Cardiac fibroblast (primary cell): ENCODE data around the gene VEZT.

ENCODE experiments used
- DNase-seq, 2 donors: peaks; one replicate each; pipeline versions ENCODE4 v3.0.0 to v3.0.0-alpha.2; 2010; ENCODE audit warnings: low read depth in 2 of 2
- H3K4me3 ChIP-seq, 2 donors: replicated peaks in 1 of 2; 1 replicate in 1 of 2; 2 replicates in 1 of 2; pipeline ENCODE4 v1.5.1; 2011; ENCODE audit warnings: low read depth in 2 of 2, low read length in 2 of 2, mild to moderate bottlenecking in 2 of 2, moderate library complexity in 1 of 2
- TF ChIP-seq, protein P1 (sequence below): IDR thresholded peaks from one replicate; pipeline ENCODE4 v1.5.1; 2011; ENCODE audit warnings: low read depth, mild to moderate bottlenecking, low read length, inconsistent platforms

The VEZT gene

DNA sequence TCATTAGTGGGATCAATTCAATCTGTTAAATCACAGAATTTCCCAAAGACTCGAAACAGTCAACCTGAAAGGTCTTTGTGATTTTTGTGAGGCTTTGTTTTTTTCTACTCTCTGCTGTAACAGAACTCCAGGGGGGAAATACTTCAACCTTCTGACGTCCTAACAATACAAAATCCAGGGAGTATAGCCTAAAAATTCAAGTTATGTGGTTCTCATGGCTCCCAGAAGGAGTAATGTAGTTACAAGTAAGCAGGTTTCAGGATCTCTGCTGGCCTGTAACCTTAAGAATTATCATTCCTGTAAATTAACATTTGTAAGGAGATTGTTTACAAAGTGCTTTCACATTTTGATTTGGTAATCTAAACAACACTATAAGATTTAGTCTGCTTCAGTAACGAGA, 39.9 kb downstream of the VEZT start:
- DNase-seq: no peak
- no peak overlapping the region for H3K4me3 ChIP-seq
- TF ChIP-seq, protein P1, sequence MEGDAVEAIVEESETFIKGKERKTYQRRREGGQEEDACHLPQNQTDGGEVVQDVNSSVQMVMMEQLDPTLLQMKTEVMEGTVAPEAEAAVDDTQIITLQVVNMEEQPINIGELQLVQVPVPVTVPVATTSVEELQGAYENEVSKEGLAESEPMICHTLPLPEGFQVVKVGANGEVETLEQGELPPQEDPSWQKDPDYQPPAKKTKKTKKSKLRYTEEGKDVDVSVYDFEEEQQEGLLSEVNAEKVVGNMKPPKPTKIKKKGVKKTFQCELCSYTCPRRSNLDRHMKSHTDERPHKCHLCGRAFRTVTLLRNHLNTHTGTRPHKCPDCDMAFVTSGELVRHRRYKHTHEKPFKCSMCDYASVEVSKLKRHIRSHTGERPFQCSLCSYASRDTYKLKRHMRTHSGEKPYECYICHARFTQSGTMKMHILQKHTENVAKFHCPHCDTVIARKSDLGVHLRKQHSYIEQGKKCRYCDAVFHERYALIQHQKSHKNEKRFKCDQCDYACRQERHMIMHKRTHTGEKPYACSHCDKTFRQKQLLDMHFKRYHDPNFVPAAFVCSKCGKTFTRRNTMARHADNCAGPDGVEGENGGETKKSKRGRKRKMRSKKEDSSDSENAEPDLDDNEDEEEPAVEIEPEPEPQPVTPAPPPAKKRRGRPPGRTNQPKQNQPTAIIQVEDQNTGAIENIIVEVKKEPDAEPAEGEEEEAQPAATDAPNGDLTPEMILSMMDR: no peak

GRCh38 chr12:95258151-95258550, 40.5 kb downstream of the VEZT start:
- TF ChIP-seq, protein P1: no peak
- DNase-seq: no peak
- no peak overlapping the region for H3K4me3 ChIP-seq

GRCh38 chr12:95258803-95259202, 41.2 kb downstream of the VEZT start:
- no peak for DNase-seq
- no peak overlapping the region for H3K4me3 ChIP-seq
- TF ChIP-seq, protein P1: no peak

- TF ChIP-seq, protein P1: no peak
- DNase-seq: no peak
- H3K4me3 ChIP-seq: no peak overlapping the region
Measured at GRCh38 chr12:95259368-95259767, 41.8 kb downstream of the VEZT start.

DNA sequence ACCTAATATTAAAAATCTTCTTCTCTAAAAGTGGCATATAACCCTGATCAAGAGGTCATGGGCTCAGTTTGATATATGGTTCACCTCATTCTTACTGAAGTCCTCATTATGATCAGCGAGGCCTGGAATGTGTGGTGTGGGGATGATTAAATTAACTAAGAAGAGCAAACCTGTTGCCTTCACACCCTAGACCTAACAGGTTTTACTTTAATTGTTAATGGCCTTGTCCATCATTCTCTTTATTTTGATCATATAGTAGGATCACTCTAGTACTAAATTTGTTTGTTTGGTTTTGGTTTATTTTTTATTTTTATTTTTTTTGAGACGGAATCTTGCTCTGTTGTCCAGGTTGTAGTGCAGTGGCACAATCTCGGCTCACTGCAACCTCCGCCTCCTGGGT, 43.5 kb downstream of the VEZT start:
- no peak overlapping the region for H3K4me3 ChIP-seq
- DNase-seq: no peak
- TF ChIP-seq, protein P1: no peak

DNA sequence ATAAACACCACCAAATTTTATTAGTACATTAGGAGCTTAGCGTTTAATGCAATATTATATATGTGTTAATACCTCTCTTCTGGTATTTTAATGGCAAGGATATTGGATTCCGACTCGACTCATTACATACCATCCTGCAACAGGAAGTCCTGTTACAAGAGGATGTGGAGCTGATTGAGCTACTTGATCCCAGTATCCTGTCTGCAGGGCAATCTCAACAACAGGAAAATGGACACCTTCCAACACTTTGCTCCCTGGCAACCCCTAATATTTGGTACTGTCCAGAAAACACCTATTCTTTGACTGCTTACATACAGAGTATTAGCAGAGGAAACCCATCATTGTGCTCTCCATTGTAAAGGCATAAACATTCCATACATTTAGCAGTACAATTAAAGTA, 45.2 kb downstream of the VEZT start:
- TF ChIP-seq, protein P1: no peak
- DNase-seq: peak; percentile 19 to 61

GRCh38 chr12:95265765-95266164, 48.2 kb downstream of the VEZT start:
- no peak for DNase-seq
- H3K4me3 ChIP-seq: no peak overlapping the region
- TF ChIP-seq, protein P1: no peak

More for the DNA sequence above, 45.2 kb downstream of the VEZT start:
- no peak overlapping the region for H3K4me3 ChIP-seq
